Erythroblast (primary cell): Measurements from ENCODE around the gene CRHR2.

Experiments used
- DNase-seq, 2 experiments: peaks; one replicate each; lab custom pipeline; 2025; lab: John Stamatoyannopoulos, UW
- GATA1 ChIP-seq: IDR thresholded peaks from 2 replicates; pipeline ENCODE4 v1.6.1; 2011; ENCODE audit warnings: low read depth, mild to moderate bottlenecking, control low read depth, low read length, moderate library complexity
- POLR2A ChIP-seq: IDR thresholded peaks from 2 replicates; pipeline ENCODE4 v1.6.1; 2011; ENCODE audit warnings: mild to moderate bottlenecking, low read length

CRHR2 gene

GRCh38 chr7:30630986-30631385 is 51.3 kb downstream of the CRHR2 start:
- no peak for TF ChIP-seq GATA1
- no peak for TF ChIP-seq POLR2A

GRCh38 chr7:30627026-30627425 is 55.2 kb downstream of the CRHR2 start:
- TF ChIP-seq GATA1 (no peak), POLR2A (no peak)
- DNase-seq: no peak

More at GRCh38 chr7:30630986-30631385, 51.3 kb downstream of the CRHR2 start:
- no peak for DNase-seq

GRCh38 chr7:30625283-30625682 is 57.0 kb downstream of the CRHR2 start:
- DNase-seq: no peak
- TF ChIP-seq POLR2A (no peak), GATA1 (no peak)

- TF ChIP-seq POLR2A (no peak), GATA1 (no peak)
- DNase-seq: no peak
Observed at GRCh38 chr7:30618961-30619360, 63.3 kb downstream of the CRHR2 start.

- no peak for TF ChIP-seq POLR2A
- no peak for DNase-seq
Observed at GRCh38 chr7:30618080-30618676, 64.1 kb downstream of the CRHR2 start.

- DNase-seq: no peak
- TF ChIP-seq GATA1 (no peak), POLR2A (no peak)
Observed at GRCh38 chr7:30617359-30617758, 64.9 kb downstream of the CRHR2 start.

GRCh38 chr7:30616318-30616717 is 65.9 kb downstream of the CRHR2 start:
- no peak for DNase-seq
- TF ChIP-seq GATA1 (no peak), POLR2A (no peak)

- TF ChIP-seq POLR2A (no peak), GATA1 (no peak)
- DNase-seq: no peak
Observed at GRCh38 chr7:30613366-30614325, 68.6 kb downstream of the CRHR2 start.

GRCh38 chr7:30612658-30613265 is 69.5 kb downstream of the CRHR2 start:
- DNase-seq: no peak
- TF ChIP-seq GATA1 (no peak), POLR2A (no peak)

GRCh38 chr7:30605832-30606231 is 76.4 kb downstream of the CRHR2 start:
- TF ChIP-seq POLR2A (no peak), GATA1 (no peak)
- no peak for DNase-seq

- DNase-seq: no peak
- no peak for TF ChIP-seq POLR2A
- no peak for TF ChIP-seq GATA1
Observed at GRCh38 chr7:30604901-30605300, 77.4 kb downstream of the CRHR2 start.
